Measurements from ENCODE around the gene C1orf198. TPM values are rescaled to one million over a fixed set of nuclear protein-coding genes. Genes with fewer than 3 reads are reported as not detected.

The C1orf198 gene
- total RNA-seq, 1 donor from 2014 or later, result 27.3 TPM

DNA sequence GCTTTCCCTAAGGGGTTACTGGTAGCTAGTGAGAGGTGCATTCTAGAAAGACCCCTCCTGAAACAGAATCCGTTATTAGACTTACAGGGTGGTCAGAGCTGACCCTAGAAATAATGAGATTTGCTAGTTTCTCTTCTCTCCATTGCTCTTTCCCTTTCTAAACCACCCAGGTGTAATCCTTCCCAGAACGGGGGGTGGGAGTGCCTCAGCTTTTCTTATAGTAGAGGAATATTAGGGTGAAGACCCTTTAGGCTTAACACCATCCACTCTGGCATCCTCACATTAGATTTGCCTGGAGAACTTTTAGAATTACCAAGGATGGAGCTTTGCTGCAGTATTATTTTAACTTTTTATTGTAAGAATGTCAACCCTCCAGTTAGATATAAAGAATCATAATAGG, 71.7 kb downstream of the C1orf198 start:
- TF ChIP-seq, protein P1, sequence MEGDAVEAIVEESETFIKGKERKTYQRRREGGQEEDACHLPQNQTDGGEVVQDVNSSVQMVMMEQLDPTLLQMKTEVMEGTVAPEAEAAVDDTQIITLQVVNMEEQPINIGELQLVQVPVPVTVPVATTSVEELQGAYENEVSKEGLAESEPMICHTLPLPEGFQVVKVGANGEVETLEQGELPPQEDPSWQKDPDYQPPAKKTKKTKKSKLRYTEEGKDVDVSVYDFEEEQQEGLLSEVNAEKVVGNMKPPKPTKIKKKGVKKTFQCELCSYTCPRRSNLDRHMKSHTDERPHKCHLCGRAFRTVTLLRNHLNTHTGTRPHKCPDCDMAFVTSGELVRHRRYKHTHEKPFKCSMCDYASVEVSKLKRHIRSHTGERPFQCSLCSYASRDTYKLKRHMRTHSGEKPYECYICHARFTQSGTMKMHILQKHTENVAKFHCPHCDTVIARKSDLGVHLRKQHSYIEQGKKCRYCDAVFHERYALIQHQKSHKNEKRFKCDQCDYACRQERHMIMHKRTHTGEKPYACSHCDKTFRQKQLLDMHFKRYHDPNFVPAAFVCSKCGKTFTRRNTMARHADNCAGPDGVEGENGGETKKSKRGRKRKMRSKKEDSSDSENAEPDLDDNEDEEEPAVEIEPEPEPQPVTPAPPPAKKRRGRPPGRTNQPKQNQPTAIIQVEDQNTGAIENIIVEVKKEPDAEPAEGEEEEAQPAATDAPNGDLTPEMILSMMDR (IDR thresholded peaks at IDR 0.05; ENCODE audit: partially characterized antibody, unreplicated experiment), result no peak
- peaks cover 2% of the 10 kb centered on the region for H3K27me3 Mint-ChIP-seq (ENCODE audit: unreplicated experiment)
- no peak for DNase-seq
- no peaks in the 10 kb centered on the region for H3K36me3 Mint-ChIP-seq (ENCODE audit: unreplicated experiment)
- H3K27ac Mint-ChIP-seq (ENCODE audit: unreplicated experiment), result no peak overlapping the region
- no peak overlapping the region for H3K4me3 Mint-ChIP-seq (ENCODE audit: unreplicated experiment)
- no peaks in the 10 kb centered on the region for H3K4me1 Mint-ChIP-seq (ENCODE audit: low read depth, unreplicated experiment)
- H3K9me3 Mint-ChIP-seq (ENCODE audit: unreplicated experiment), result peaks cover 3% of the 10 kb centered on the region

DNA sequence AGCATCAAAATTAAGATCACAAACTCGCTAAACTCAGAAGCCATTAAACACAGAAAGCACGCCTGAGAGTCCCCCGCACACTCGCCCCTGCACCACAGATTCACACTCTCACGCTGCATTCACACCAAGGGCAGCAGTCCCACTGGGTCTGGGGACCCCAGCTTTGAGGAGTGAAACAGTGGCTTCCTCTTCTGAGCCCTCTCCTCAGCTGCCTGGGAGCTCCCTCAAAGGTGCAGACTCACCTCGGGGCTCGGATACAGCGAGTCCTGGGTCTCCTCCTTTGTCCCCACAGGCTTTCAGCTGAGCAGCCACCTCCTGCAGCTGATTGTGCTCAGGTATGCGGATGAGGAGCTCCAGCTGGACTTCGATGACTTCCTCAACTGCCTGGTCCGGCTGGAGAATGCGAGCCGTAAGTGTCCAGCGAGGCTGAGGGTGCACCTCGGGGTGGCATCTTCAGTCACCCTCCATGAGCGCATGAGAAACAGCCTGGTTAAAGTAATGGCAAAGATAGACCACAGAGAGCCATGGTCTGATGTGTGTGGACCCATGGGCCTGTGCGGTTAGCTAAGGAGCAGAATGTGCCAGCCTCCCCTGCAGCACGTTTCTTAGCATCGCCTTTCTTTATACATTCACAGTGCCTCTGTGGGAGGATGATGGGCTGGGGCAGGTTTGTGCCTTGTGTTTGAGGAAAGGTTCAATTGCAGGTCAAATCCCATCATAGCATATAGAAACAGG, 73.3 kb downstream of the C1orf198 start:
- Mint-ChIP-seq H3K36me3 (ENCODE audit: unreplicated experiment) (no peaks in the 10 kb centered on the region), H3K4me1 (ENCODE audit: low read depth, unreplicated experiment) (no peaks in the 10 kb centered on the region), H3K4me3 (ENCODE audit: unreplicated experiment) (no peak overlapping the region), H3K27me3 (ENCODE audit: unreplicated experiment) (peaks cover 2% of the 10 kb centered on the region), H3K9me3 (ENCODE audit: unreplicated experiment) (peaks cover 3% of the 10 kb centered on the region), H3K27ac (ENCODE audit: unreplicated experiment) (no peak overlapping the region)
- TF ChIP-seq, protein P1 (IDR thresholded peaks at IDR 0.05; ENCODE audit: partially characterized antibody, unreplicated experiment), result no peak
- no peak for DNase-seq

DNA sequence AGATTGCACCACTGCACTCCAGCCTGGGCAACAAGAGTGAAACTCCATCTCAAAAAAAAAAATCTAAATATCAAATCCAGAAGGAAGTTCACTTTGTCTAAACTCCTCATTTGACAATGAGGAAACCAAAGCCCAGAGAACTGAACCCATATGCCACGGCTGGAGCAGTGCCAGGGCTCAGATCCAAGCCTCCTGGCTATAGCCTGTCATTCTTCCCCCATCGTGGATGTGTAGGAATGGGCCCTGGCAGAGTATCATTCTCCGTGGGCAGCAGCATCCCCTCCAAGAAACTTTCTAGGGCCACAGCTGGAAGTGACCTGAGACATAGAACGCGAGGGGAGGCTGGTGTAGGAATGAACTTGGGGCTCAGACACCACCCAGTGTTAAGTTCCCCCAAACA, 73.9 kb downstream of the C1orf198 start:
- H3K4me3 Mint-ChIP-seq (ENCODE audit: unreplicated experiment), result no peak overlapping the region
- TF ChIP-seq, protein P1 (IDR thresholded peaks at IDR 0.05; ENCODE audit: partially characterized antibody, unreplicated experiment), result no peak
- DNase-seq, result no peak
- H3K27me3 Mint-ChIP-seq (ENCODE audit: unreplicated experiment), result peaks cover 2% of the 10 kb centered on the region
- H3K9me3 Mint-ChIP-seq (ENCODE audit: unreplicated experiment), result peaks cover 3% of the 10 kb centered on the region
- no peaks in the 10 kb centered on the region for H3K4me1 Mint-ChIP-seq (ENCODE audit: low read depth, unreplicated experiment)
- H3K27ac Mint-ChIP-seq (ENCODE audit: unreplicated experiment), result no peak overlapping the region
- no peaks in the 10 kb centered on the region for H3K36me3 Mint-ChIP-seq (ENCODE audit: unreplicated experiment)

DNA sequence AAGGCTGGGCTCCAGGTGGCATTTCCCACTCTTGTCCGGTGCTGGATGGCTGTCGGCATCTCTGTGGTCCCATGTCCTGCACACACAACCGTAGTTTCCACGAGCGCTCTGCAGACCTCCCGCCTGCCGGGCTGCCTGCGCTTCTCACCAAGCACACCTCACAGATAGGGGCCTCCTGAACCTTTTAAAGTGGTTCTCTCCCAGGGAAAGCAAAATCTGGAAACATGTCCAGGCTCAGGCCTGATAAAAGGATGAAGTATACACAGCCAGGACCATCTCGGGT, 74.9 kb downstream of the C1orf198 start:
- Mint-ChIP-seq H3K36me3 (ENCODE audit: unreplicated experiment) (no peaks in the 10 kb centered on the region), H3K27ac (ENCODE audit: unreplicated experiment) (no peak overlapping the region), H3K4me3 (ENCODE audit: unreplicated experiment) (no peak overlapping the region), H3K9me3 (ENCODE audit: unreplicated experiment) (no peaks in the 10 kb centered on the region), H3K4me1 (ENCODE audit: low read depth, unreplicated experiment) (no peaks in the 10 kb centered on the region), H3K27me3 (ENCODE audit: unreplicated experiment) (peaks cover 2% of the 10 kb centered on the region)
- no peak for DNase-seq
- TF ChIP-seq, protein P1 (IDR thresholded peaks at IDR 0.05; ENCODE audit: partially characterized antibody, unreplicated experiment), result no peak

DNA sequence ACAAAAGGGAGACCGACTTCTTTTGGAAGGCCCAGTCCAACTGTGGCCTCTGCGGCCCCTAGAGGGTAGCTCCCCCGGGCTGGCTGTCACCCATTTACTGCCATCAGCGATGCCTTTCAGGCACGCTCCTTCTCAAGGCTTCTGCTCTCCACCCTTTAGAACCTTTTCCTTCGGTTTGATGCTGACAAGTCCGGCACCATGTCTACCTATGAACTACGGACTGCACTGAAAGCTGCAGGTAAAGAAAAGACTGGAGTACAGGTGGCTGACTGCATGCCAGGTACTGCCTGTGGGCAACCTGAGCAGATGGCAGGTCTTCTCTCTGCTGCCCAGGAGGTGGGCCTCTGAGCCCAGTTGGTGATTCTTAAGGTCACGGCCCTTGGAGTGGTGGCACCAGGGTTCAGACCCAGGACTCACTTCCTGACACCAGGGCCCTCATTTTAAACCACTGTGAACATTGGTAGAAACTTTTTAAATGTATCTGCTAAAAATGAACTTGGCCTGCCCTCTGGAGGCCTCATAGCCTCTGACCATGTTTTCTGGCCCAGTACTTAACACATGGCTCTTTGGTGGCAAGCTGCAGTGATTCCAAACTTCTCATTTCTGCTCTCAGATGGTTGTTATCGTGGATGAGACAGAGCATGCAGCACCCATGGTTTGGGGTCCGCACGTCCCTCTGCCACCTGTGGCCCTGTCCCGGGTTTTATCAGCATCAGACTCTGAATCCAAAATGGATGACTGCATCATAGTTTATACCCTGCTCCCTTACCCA, 75.4 kb downstream of the C1orf198 start:
- no peak for DNase-seq
- Mint-ChIP-seq H3K36me3 (ENCODE audit: unreplicated experiment) (no peaks in the 10 kb centered on the region), H3K4me1 (ENCODE audit: low read depth, unreplicated experiment) (no peaks in the 10 kb centered on the region), H3K4me3 (ENCODE audit: unreplicated experiment) (no peak overlapping the region), H3K27ac (ENCODE audit: unreplicated experiment) (no peak overlapping the region), H3K27me3 (ENCODE audit: unreplicated experiment) (peaks cover 2% of the 10 kb centered on the region), H3K9me3 (ENCODE audit: unreplicated experiment) (no peaks in the 10 kb centered on the region)
- TF ChIP-seq, protein P1 (IDR thresholded peaks at IDR 0.05; ENCODE audit: partially characterized antibody, unreplicated experiment), result no peak
